GM18870 (cell line): ENCODE results near the gene SCRT2.
"Not testable (repeated sequence)": the region's sequence is repeated elsewhere in the genome, so short reads cannot be mapped to it uniquely, and the experiment has no call there.

Source experiments
- ATAC-seq: cut with Tn5 transposase; IDR thresholded peaks from one replicate; pipeline ENCODE4 v1.9.1; 2021; ENCODE audit warnings: moderate library complexity; ENCODE audit not compliant: unreplicated experiment

Gene SCRT2

DNA sequence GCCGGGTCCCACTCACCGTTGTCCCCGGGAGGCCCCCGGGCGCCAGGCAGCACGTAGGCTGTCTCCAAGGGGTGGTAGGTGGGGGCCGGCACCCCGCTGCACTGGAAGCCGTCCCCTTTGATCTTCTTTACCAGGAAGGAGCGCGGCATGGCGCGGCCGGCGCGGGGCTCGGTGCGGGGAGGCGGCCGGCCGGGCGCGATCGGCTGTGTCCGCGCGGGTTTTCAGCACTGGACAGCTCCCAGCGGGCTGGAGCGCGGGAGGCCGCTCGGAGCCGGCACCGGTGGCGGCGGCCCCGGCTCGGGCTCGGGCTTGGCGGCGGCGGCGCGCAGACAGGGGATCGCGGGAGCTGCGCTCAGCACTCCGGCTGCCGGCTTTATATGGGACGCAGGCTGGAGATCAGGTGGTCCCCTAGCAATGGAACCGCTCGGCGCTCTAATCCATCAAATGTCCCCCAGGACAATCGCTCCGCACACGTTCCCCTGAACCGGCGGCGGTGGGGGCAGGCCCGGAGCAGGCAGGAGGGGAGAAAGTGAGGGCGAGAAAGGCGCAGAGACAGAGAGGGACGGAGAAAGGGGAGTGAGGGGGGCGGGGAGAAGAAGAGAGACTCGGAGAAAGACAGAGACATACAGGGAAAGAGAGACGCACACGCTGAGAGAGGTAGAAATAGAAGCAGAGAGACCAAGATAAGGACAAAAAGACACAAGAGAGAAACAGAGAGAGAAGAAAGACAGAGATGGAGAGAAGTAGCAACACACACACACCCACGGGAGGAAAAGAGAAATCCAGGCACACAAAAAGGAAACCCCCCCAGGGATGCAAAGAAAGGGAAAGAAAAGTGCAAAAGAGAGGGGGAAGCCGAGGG is at the start of gene SCRT2:
Gene SCRT2 (minus strand): TSS at position 350 of the 862 bp plus-strand sequence. CDS start 201 bp downstream, at position 149.
- ATAC-seq, result no peak

GRCh38 chr20:724797-725196 is 49.2 kb upstream of the SCRT2 start:
- not testable (repeated sequence) for ATAC-seq

DNA sequence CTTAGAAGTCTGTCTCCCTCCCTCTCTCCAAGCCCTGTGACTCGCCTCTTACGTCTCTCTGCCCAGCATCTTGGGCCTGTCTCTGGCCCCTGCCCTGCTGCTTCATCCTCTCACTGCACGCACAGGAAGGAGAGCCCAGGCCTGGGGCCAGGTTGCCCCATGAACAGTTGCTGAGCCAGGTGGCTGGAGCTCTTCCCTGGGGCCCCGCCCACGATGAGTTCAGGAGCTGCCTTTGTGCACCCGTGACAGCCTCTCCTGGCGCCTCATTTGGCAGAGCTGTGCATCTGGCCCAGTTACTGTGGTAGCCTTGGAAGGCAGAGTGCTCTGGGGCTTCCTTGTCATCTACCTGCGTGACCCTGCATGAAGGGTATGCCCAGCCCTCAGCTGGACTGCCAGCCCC is 48.2 kb upstream of the SCRT2 start:
- no peak for ATAC-seq

DNA sequence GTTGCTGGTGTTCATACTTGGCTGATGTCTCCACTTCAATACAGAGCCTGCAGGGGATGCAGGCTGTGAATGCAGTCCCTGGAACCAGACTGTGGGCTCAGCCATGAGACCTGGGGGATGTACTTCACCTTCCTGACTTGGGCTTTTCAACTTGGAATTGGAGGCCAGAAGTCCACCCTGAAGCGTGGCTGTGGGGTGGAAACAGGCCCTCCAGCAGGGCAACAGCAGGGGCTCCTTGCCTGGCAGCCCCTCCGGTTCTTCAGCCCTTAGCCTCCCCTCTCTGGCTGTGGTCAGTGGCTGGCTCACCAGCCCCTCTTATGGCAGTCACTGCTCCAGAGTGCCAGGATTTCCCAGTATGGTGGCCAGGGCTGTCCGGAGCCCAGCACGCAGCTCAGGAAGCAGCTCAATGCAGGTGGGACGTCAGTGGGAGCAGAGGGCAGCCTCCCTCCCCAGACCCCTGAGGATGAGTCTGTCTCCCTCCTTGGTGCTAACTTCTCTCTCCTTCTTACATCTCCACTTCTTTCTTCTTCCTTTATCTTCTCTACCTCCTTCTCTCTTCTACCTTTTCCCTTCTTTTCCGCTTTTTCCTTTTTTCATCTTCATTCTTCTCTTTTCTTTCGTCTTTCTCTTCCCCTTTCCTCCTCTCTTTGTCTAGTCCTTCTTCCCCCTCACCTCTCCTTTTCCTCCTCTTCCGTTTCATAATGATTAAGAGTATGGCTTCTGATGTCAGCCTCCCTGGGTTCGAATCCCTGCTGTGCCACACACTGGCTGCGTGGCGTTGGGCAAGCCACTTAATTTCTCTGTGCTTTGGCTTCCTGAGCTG is 47.4 kb upstream of the SCRT2 start:
- no peak for ATAC-seq

- ATAC-seq, result no peak
Measured at GRCh38 chr20:721876-722275, 46.3 kb upstream of the SCRT2 start.

DNA sequence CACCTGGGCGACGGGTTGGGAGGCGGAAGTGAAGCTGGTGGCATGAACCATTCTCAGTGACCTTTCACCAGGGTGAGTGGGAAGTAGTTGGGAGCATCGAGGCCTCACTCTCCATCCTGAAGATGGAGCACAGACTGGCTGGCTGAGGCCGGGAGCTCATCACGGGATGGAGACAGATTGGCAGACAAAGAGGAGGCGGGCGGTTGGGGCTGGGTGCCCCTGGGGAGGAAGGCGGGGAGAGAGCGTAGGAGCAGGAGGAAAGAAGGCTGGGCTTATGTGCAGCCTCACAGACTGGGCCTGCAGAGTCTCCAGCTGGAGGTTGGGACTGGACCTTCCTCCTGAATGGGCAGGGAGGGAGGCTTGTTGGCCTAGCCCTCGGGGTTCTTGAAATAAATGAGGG is 44.2 kb upstream of the SCRT2 start:
- ATAC-seq, result no peak

- ATAC-seq, result no peak
Measured at GRCh38 chr20:719068-719467, 43.5 kb upstream of the SCRT2 start.

DNA sequence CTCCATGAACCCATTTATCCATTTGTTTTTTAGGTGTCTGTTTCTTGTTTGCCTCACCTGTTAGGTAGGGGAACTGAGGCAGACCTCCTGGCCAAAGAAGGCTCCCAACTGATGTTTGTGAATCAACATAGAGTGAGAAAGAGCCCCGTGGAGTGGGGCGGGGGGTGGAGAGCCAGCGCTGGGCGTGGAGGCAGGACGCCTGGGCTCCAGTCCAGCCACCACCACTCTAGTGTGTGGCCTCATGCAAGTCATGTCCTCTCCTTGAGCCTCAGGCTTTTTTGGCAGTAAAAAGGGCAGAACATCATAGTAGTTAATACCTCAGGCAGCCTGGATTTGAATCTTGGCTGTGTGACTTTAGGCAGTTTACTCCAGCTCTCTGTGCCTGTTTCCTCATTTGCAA is 42.2 kb upstream of the SCRT2 start:
- no peak for ATAC-seq

DNA sequence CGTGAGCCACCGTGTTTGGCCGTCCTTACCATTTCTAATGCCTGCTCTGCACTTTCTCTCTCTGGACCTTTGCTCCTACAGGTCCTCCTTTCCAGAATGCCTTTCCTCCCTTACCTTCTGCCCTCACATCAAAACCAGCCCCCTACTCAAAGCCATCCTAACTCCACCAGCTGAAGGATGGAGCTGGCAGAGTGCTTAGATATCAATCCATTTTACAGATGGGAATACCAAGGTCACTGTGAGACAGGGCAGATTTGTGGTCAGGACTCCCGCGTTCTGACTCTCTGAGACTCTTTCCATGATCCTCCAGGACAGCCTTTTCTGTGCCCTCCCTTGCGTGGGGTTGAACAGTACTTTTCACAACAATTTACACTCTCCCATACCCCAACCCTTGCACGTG is 41.7 kb upstream of the SCRT2 start:
- ATAC-seq, result no peak

DNA sequence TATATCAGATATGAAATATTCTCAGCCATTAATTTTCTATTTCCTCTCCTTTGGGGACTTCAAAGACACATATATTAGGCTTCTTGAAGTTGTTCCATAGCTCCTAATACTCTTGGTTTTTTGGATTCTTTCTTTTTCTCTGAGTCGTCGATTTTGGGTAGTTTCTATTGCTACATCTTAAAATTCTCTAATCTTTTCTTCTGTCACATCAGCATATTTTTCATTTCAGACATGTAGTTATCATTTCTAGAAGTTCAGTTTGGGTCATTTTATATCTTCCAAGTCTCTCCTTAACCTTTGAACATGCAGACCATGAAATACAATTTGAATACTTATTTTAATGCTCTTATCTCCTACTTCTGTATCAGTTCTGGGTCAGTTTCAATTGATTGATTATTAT is 38.9 kb upstream of the SCRT2 start:
- no peak for ATAC-seq

GRCh38 chr20:711576-711975 is 36.0 kb upstream of the SCRT2 start:
- ATAC-seq, result no peak

GRCh38 chr20:710780-711450 is 35.3 kb upstream of the SCRT2 start:
- no peak for ATAC-seq

DNA sequence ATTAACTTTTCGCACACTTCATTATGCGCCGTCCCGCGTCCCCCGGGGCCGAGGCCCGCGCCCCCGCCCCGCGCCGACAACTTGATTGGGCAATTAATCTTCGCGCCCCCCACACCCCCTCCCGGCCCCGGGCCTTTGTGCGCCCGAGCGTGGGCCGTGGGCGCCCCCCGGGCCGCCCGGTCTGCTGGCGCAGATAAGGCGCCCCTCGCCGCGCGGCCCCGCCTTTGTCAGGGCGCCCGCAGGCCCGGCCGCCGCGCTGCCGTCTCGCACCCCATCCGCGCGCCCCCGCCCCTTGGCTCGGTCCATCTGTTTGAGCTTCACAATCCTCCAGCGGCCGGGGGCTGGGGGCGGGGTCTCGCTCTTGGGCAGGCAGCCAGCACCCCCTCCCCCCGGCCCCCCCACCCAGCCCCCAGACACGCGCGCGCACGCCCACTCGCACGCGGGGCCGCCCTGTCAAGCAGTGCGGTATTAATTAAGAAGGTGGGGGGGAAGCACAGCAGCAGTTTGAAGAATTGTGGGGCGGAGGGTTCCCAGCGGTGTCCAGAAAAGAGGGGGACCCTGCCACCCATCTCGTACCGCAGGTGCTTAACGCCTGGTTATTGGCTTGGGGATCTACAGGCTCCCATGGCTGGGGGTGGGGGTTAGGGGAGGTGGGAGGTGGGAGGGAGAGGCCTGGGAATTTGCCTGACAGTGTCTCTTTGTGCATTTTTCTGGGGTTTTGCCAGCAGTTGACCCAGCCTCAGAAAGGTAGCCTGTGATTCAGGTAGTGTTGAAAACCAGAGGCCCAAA is 34.6 kb upstream of the SCRT2 start:
- ATAC-seq, result no peak

DNA sequence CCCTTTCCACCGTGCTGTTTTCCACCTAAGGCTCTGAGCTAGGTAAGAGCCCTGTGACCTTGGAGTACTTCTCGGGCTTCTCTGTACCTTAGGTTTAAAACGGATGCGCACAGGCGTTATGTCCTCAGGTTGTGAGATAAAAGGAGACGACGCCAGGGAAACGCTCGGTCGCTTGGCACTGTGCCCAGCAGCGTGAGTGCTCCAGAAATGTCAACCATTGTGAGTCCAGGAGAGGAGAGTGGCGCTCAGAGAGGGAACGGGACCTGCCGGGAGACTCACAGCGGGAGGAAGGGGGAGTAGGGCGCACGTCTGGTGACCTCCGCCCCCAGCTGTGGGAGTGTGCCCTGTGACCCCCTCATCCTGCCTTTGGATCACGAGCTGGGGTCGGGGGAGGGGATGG is 33.8 kb upstream of the SCRT2 start:
- no peak for ATAC-seq

GRCh38 chr20:708956-709355 is 33.4 kb upstream of the SCRT2 start:
- no peak for ATAC-seq

GRCh38 chr20:707451-708110 is 32.0 kb upstream of the SCRT2 start:
- no peak for ATAC-seq

DNA sequence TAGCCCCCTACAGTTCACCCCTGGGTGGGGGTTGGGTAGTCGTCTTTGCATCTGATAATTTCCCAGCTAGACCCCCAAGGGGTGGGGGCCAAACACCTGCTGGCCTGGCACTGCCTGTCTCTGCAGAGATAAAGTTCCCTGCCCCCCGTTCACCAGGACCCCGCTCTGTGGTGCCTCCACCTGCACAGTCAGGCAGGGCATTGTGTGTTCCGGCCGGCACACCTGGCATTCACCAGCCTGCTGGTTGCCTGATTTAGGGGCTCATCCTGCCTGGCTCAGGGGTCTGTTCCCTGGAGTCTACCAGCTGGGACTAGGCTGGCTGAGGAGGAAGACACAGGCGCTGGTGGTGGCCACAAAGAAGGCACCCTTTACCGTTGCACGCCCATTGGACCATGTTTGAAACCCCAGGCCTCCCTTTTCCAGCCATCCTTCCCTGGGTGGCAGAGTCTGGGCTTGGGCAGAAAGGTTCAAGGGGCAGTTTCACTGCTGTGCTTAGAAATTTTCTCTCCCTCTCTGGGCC is 30.8 kb upstream of the SCRT2 start:
- no peak for ATAC-seq

GRCh38 chr20:704726-705125 is 29.1 kb upstream of the SCRT2 start:
- ATAC-seq, result no peak

DNA sequence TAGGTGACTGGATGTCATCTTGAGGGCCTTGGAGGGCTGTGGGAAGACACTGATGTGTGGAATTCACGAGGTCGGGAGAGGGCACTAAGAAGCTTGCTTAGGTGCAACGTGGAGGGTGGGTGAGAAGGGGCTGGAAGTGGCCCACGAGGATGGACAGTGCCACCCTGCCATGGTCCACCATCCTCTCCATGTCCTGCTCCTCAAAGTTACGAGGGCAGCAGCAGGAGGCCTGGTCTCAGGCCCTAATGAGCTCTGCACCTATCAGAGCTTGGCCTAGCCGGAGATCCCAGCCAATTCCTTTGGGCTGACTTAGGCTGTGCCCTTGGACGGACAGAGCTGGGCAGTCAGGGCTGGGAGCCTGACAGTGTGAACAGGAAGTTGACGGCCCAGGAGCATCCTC is 27.8 kb upstream of the SCRT2 start:
- no peak for ATAC-seq

GRCh38 chr20:703006-703405 is 27.4 kb upstream of the SCRT2 start:
- ATAC-seq, result no peak
